GM19023 (cell line): ENCODE results near the gene TMA7.
"Not testable (repeated sequence)": the region's sequence is repeated elsewhere in the genome, so short reads cannot be mapped to it uniquely, and the experiment has no call there.

Source experiments
- ATAC-seq: cut with Tn5 transposase; IDR thresholded peaks from one replicate; pipeline ENCODE4 v1.9.1; 2021; ENCODE audit warnings: mild to moderate bottlenecking, moderate library complexity; ENCODE audit not compliant: unreplicated experiment

Gene TMA7

DNA sequence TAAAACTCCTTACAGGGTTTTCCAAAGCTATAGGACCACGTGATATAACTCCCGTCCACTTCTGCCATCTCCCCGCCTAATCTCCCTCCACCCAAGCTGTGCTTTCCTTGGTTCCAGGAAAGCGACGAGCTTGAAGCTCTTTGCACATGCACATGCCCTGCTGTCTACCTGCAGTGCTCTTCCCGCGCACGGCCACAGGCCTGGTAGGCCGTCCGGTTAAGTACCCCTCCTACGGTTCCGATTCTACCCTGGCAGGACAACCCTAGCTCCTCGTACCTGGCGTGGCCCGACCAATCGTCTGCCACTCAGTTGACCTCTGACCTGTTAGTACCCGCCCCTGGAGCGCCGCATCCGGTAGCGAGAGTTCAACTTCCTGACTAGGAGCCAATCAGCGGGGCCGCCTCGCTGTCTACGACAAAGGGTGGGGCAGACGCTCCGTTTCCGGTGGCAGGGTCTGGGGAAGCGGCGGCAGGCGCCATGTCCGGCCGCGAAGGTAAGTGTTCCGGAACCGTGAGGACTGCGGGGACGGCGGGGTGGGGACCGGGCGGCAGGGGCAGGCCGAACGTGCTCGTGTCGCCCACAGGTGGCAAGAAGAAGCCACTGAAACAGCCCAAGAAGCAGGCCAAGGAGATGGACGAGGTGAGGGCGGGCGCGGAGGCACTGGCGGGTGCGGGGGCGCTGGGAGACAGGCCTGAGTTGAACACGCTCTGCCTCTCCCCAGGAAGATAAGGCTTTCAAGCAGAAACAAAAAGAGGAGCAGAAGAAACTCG is at the start of gene TMA7, which contains the start of gene CCDC51:
TMA7 (plus strand) TSS at position 438 of the 770 bp plus-strand sequence; CDS start at position 478, 40 bp downstream.
CCDC51 (minus strand) TSS at position 300 of the 770 bp plus-strand sequence. CDS start 4,991 bp downstream, outside the sequence.
- ATAC-seq, result peak; percentile 97

- ATAC-seq, result no peak
These were observed 45.7 kb upstream of the TMA7 start for GRCh38 chr3:48394391-48394790.

DNA sequence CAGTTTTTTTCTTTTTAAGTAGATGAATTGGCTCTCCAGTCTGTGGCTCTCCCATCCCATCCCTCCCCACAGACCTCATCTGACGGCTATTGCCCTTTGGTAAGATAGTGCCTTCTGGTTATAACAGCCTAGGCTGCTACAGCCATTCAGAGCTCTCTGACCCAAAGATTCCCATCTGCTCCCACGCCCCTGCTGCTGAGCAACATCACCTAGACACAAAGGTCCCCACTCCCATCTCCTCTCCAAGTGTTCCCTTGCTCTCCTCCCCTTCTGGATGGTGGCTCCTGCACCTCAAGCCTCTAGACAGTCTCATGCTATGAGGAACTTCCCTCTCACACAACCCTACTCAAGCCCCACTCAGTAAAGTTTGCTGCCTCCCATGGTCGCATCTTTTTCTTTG is 44.3 kb upstream of the TMA7 start:
- ATAC-seq, result no peak

- no peak for ATAC-seq
These were observed 42.0 kb upstream of the TMA7 start for GRCh38 chr3:48397767-48398681.

DNA sequence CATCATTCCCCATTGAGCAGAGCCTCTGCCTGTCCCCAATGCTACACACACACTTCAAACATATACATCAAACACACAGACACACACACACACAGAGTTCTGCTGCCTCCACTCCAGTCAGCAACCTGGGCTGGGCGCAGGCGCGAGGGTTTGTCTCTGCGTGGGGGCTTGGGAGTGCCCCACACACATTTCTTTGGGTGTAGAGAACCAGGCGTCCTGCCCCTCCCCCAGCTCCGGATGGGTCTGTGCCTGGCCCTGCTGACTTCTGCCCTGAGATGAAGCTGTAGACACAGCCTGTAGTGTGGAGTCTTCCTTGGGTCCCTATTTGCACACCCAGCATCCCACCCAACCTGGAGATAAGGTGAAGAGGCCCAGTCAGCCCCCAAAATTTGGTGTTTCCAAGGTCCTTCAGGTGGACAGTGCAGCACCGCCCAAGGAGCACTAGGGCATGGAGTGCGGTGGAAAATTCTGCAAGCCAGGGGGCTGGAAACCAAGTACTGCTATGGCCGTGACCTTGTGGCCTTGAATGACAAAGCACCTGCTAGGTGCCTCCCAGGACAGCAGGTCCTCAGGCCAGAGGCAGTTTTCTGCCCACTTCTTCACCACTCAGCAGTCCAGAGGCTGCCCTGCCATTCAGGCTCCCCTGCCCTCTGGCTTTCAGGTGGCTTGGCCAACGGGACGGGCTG is 41.2 kb upstream of the TMA7 start:
- ATAC-seq, result no peak

GRCh38 chr3:48399387-48400172 is 40.5 kb upstream of the TMA7 start:
- ATAC-seq, result no peak

GRCh38 chr3:48400824-48401433 is 39.1 kb upstream of the TMA7 start:
- ATAC-seq, result no peak

DNA sequence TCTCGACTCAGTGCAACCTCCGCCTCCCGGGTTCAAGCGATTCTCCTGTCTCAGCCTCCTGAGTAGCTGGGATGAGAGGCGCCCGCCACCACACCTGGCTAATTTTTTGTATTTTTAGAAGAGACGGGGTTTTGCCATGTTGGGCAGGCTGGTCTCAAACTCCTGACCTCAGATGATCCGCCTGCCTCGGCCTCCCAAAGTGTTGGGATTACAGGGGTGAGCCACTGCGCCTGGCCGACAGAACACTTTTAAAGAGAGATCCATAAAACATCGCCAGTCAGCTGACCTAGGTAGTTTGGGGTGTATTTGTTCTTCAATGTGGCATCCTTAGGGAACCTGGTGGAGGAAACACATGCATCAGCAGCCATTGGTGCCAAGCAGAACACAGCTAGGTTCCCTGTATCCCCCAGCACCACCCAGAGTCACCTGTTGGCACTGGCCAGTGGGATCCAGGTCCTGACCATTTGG is 38.6 kb upstream of the TMA7 start:
- ATAC-seq, result not testable (repeated sequence)

DNA sequence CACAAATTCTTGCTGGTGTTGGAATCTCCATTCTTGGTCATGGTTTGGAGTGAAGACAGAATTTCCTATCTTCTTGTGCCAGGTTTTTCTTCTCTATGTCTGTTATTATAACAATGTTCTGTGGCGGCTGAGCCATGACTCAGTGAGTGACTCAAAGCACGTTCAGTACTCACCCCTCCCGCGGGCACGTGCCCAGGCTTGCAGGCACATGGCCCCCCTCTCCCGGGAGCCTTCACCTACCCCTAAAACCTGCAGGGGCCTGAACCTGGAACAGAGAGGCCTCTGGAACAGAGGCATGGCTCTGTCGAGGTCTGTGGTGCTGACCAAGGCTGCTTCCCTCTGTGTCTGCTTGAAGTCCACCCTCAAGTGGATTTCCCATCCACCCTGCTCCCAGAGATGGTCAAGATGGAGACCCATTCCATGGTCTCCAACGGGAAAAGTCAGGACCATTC is 37.8 kb upstream of the TMA7 start:
- no peak for ATAC-seq

GRCh38 chr3:48402907-48403306 is 37.1 kb upstream of the TMA7 start:
- no peak for ATAC-seq

- no peak for ATAC-seq
These were observed 36.3 kb upstream of the TMA7 start for GRCh38 chr3:48403533-48404439.

DNA sequence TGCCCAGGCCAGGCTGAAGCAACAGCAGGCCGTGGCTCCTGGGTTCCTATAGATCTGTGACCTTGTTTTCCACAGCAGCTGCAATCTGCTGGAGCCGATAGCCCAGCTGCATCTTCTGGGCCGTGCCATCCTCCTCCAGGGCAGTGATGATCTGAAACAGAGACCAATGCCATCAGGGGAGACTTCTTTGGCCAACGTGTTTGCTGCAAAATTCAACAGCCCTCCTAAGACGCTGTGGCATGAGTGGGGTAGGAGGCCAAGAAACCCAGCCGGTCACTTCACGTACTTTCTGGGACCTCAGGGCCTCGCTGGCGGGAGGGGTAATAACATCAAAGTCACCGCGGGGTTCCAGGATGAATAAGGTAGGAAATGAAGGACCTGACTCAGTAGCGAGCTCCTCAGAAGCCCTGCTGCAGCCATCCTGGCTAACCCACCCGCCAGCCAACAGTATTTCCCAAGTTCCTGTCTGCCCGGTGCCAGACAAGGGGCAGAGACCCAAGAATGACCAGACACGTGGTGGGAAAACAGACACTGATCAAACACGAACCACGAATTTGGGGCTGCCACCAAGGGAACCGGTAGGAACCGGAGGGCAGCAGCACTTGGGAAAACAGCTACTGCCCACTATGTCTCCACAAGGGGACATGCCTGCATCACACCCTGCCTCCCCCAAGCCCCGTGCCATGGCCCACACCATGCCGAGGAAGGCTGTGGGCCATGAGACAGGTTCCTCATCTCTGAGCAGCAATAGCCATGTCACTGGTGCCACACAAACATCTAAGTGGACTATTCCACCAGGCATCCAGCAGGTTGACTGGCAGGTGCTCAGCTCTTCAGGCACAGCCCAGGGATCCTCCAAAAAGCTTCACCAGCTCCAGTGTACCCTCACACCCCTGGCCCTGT is 35.4 kb upstream of the TMA7 start:
- no peak for ATAC-seq

DNA sequence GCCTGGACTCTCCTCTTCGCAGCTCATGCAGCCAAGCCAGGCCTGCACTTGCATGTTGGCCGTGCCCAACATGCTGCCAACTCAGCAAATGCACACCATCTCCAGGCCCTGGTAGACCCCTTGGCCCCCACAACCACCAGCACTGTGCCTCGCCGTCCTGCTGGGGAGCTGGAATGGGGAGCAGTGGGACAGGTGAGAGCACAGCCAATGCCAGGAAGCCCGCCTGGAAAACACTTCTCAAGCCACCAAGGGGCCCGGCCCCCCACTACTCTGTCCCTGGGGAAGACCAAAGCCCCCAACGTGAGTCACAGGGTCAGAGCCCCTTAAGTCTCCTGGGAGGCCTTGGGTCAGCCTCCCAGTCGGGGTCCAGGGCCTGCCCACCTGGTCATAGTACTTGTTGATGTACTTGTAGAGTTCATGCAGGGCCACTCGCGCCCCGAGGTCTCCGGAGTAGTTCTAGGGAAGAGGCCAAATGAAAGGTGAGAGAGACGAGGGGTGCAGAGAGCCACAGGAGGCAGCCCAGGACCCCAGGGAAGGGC is 34.6 kb upstream of the TMA7 start:
- ATAC-seq, result no peak

DNA sequence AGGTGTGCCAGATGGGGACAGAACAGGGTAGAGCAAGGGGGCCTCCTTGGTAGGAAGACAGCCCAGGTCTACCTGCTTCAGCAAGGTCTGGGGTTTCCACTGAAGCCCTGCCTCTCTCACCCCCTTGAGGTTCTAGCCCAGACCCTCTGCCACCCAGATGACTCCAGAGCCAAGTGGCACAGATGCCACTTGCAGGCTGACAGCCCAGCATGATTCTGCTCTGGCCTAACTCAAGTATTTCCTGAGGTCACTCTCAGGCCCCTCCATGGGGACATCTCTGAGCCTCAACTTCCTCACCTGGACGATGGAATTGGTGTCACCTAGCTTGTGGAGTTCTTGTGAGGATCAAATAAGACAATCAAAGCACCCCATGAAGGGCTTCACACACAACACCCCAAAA is 34.1 kb upstream of the TMA7 start:
- ATAC-seq, result no peak

DNA sequence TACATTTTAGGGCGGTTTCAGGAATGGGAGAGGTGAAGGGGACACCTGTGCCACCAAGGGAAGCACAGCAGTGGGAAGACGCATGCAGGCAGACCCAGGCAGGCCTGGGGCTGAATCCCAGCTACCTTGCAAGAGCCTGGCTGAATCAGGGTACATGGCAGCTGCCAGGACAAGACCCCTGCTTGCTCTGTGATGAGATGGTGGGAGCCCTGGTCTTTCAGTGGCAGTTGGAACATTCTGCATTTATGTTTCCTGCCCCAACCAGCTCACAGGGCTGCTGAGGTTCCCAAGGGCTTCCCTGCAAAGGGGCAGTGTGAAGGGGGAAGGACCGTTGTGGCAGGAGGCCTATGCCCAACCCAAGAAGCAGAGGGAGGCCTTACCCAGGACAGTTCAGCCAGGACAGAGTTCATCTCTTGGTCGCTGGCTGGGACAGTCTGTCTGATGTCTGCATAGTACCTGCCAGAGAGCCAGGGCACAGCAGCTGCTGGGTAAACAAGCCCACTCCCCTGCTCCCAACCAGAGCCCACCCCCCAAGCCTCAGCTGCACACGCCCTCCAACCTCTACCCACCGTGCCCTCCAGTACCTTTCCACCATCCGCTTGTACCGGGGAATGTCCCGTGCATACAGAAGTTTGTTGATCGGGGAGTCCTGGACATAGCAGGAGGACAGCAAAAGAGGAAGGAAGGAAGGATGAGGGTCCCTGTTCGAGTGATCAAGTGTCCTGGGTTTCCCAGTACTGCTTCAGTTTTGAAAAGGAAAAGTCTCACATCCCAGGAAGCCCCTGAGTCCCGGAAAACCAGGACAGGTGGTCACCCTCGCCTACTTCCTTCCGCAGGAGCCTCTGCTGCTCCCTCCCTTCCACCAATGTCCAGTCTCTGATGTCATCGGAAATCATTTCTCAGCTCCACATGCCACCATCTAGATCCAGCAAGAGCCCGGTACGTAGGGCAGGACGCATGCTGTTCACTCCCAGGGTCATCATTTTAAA is 33.3 kb upstream of the TMA7 start:
- no peak for ATAC-seq

DNA sequence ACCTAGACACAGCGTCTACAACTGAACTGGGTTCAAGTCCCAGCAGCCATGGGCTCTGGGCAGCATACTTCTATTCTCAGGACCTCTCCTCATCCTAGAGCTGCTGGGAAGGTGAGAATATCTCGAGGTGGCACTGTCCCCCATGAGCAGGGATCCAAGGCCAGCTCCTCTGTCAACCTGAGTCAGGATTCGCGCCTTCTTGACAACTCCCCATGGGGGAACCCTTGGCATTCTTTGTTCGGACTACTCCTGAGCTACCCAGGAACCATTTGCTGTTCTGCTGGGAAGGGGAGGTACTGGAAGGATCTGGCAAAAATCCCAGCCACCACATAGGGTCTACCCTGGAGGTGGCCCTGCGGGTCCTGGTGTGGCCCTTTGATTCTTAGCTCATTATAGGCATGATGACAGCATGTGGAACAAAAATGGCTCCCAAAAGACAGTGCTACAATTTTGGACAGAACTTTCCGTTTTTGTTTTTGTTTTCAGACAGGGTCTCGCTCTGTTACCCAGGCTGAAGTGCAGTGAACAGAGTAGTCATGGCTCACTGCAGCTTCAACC is 32.4 kb upstream of the TMA7 start:
- ATAC-seq, result no peak
